ENCODE data around the gene LAMC1. TPM values are rescaled to one million over a fixed set of nuclear protein-coding genes. Genes with fewer than 3 reads are reported as not detected.

Gene LAMC1
- total and polyA plus RNA-seq, 2 experiments from 2014 or later: 18.4 to 116 TPM

- Histone ChIP-seq H4K20me1 (replicated peaks; ENCODE audit: insufficient read depth) (no peaks in the 10 kb centered on the region), H2AFZ (peak overlapping the region; percentile 12; the same call in 1 of the 2 replicates), H3K36me3 (ENCODE audit: insufficient read depth) (no peaks in the 10 kb centered on the region), H3K9me2 (ENCODE audit: insufficient read depth) (no peaks in the 10 kb centered on the region), H3K4me3 (no peak overlapping the region), H3F3A (replicated peaks; ENCODE audit: low read depth) (no peaks in the 10 kb centered on the region; the same call in 1 of the 2 replicates), H3K27ac (ENCODE audit: low read depth) (no peak overlapping the region), H3K27me3 (ENCODE audit: insufficient read depth) (no peaks in the 10 kb centered on the region), H3K4me1 (ENCODE audit: insufficient read depth) (peaks cover 28% of the 10 kb centered on the region), H3K79me2 (replicated peaks; ENCODE audit: insufficient read depth) (no peaks in the 10 kb centered on the region), H3K4me2 (no peak overlapping the region)
- Mint-ChIP-seq H3K4me1 (peaks cover 20% of the 10 kb centered on the region; the same call in 2 of the 3 replicates), H3K27ac (peak overlapping the region; percentile 51; the same call in 1 of the 2 replicates), H3K9me3 (no peaks in the 10 kb centered on the region), H3K4me3 (no peak overlapping the region; the same call in 2 of the 3 replicates), H3K27me3 (ENCODE audit: insufficient read depth, low read depth, poor library complexity) (peaks cover 8% of the 10 kb centered on the region), H3K36me3 (ENCODE audit: low read depth) (no peaks in the 10 kb centered on the region)
- DNase-seq (ENCODE audit: low spot score) (peak; percentile 30), ATAC-seq (peak; percentile 23)
- TF ChIP-seq EZH2 (IDR thresholded peaks at IDR 0.05; ENCODE audit: low read depth, unreplicated experiment) (no peak), ETS1 (IDR thresholded peaks at IDR 0.05) (no peak), ZNF331 (CRISPR knock-in tag; IDR thresholded peaks at IDR 0.05; ENCODE audit: low read depth) (no peak), EZH2phosphoT487 (IDR thresholded peaks at IDR 0.05; ENCODE audit: unreplicated experiment) (no peak), POLR2AphosphoS5 (IDR thresholded peaks at IDR 0.05; ENCODE audit: low read depth) (no peak), REST (IDR thresholded peaks at IDR 0.05; ENCODE audit: unreplicated experiment) (no peak), CREB1 (CRISPR knock-in tag; IDR thresholded peaks at IDR 0.05; ENCODE audit: low read depth) (no peak), NANOG (IDR thresholded peaks at IDR 0.05; ENCODE audit: borderline replicate concordance) (no peak), STAT1 (IDR thresholded peaks at IDR 0.05; ENCODE audit: unreplicated experiment) (no peak), JUNB (IDR thresholded peaks at IDR 0.05; ENCODE audit: unreplicated experiment) (no peak), ZNF114 (CRISPR knock-in tag; IDR thresholded peaks at IDR 0.05) (no peak), ZNF462 (CRISPR knock-in tag; IDR thresholded peaks at IDR 0.05) (no peak), CTCF (conservative IDR thresholded peaks at IDR 0.05; ENCODE audit: low read depth in 2 of 2) (no peak)
These were observed 157.4 kb downstream of the LAMC1 start for GRCh38 chr1:183180634-183181056.

Measured in GM23338 (cell line).